Measurements from ENCODE around the gene CDCP2.

GRCh38 chr1:54171016-54171415 is 18.2 kb upstream of the CDCP2 start:
- TF ChIP-seq EZH2 (IDR thresholded peaks at IDR 0.05; ENCODE audit: borderline replicate concordance, low read length): no peak
- TF ChIP-seq, protein P1, sequence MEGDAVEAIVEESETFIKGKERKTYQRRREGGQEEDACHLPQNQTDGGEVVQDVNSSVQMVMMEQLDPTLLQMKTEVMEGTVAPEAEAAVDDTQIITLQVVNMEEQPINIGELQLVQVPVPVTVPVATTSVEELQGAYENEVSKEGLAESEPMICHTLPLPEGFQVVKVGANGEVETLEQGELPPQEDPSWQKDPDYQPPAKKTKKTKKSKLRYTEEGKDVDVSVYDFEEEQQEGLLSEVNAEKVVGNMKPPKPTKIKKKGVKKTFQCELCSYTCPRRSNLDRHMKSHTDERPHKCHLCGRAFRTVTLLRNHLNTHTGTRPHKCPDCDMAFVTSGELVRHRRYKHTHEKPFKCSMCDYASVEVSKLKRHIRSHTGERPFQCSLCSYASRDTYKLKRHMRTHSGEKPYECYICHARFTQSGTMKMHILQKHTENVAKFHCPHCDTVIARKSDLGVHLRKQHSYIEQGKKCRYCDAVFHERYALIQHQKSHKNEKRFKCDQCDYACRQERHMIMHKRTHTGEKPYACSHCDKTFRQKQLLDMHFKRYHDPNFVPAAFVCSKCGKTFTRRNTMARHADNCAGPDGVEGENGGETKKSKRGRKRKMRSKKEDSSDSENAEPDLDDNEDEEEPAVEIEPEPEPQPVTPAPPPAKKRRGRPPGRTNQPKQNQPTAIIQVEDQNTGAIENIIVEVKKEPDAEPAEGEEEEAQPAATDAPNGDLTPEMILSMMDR (conservative IDR thresholded peaks at IDR 0.05 in 1 of 2, IDR thresholded peaks at IDR 0.05 in 1 of 2; ENCODE audit: extremely low read depth in 1 of 2, insufficient read depth in 1 of 2, low read depth in 1 of 2, low read length in 2 of 2): no peak
